Neural progenitor cell (in vitro differentiated cells): ENCODE results near the gene KLRD1. TPM values are rescaled to one million over a fixed set of nuclear protein-coding genes. Genes with fewer than 3 reads are reported as not detected.

Experiments used
- DNase-seq: peaks from one replicate; pipeline ENCODE4 v3.0.0-alpha.2; 2016; ENCODE audit warnings: low spot score
- H2AFZ ChIP-seq: fragments of 200-600 bp; sonication (generic); replicated peaks from 2 replicates; pipeline ENCODE4 v1.6.1; 2016; ENCODE audit warnings: antibody characterized with exemption
- H3F3A ChIP-seq: fragments of 200-600 bp; sonication (generic); 2 replicates; pipeline ENCODE4 v1.6.1; 2016; ENCODE audit warnings: antibody characterized with exemption, low read depth
- H3K27ac ChIP-seq: fragments of 200-600 bp; sonication (generic); 2 replicates; pipeline ENCODE4 v1.5.1; 2016; ENCODE audit warnings: mild to moderate bottlenecking
- H3K27me3 ChIP-seq: fragments of 200-600 bp; sonication (generic); 2 replicates; pipeline ENCODE4 v1.6.1; 2016; ENCODE audit warnings: mild to moderate bottlenecking, moderate library complexity
- H3K36me3 ChIP-seq: fragments of 200-600 bp; sonication (generic); 2 replicates; pipeline ENCODE4 v1.5.1; 2016
- H3K4me1 ChIP-seq: fragments of 200-600 bp; sonication (generic); 2 replicates; pipeline ENCODE4 v1.6.1; 2016; ENCODE audit warnings: mixed run types
- H3K4me2 ChIP-seq: fragments of 200-600 bp; sonication (generic); 2 replicates; pipeline ENCODE4 v1.6.1; 2016
- H3K4me3 ChIP-seq: fragments of 200-600 bp; sonication (generic); 2 replicates; pipeline ENCODE4 v1.5.1; 2016
- H3K79me2 ChIP-seq: fragments of 200-600 bp; sonication (generic); 2 replicates; pipeline ENCODE4 v1.6.1; 2016; ENCODE audit warnings: low read depth
- H3K9ac ChIP-seq: fragments of 200-600 bp; sonication (generic); 2 replicates; pipeline ENCODE4 v1.6.1; 2016
- H3K9me3 ChIP-seq: fragments of 200-600 bp; sonication (generic); 2 replicates; pipeline ENCODE4 v1.5.1; 2016; ENCODE audit warnings: low read depth
- H4K20me1 ChIP-seq: fragments of 200-600 bp; sonication (generic); 2 replicates; pipeline ENCODE4 v1.6.1; 2016; ENCODE audit warnings: low read depth
- H3K27ac Mint-ChIP-seq: 3 replicates; pipeline ENCODE4 v1.8.0; 2021; ENCODE audit warnings: mixed read lengths
- H3K27me3 Mint-ChIP-seq: 2 replicates; pipeline ENCODE4 v1.8.0; 2022; ENCODE audit warnings: low read depth, mild to moderate bottlenecking, inconsistent platforms, moderate library complexity, mixed read lengths; ENCODE audit not compliant: insufficient read depth
- H3K36me3 Mint-ChIP-seq: 3 replicates; pipeline ENCODE4 v1.8.0; 2021; ENCODE audit warnings: mixed read lengths
- H3K4me1 Mint-ChIP-seq: 3 replicates; pipeline ENCODE4 v1.8.0; 2021; ENCODE audit warnings: mixed read lengths
- H3K4me3 Mint-ChIP-seq: 3 replicates; pipeline ENCODE4 v1.8.0; 2021; ENCODE audit warnings: mild to moderate bottlenecking, moderate library complexity, mixed read lengths
- H3K9me3 Mint-ChIP-seq: 3 replicates; pipeline ENCODE4 v1.8.0; 2020; ENCODE audit warnings: mixed read lengths
- EZH2 ChIP-seq: fragments of 200-600 bp; sonication (generic); IDR thresholded peaks from 2 replicates; pipeline ENCODE4 v1.6.1; 2017; ENCODE audit warnings: antibody characterized with exemption, mild to moderate bottlenecking, moderate library complexity
- EZH2phosphoT487 ChIP-seq: fragments of 200-600 bp; sonication (generic); IDR thresholded peaks from 2 replicates; pipeline ENCODE4 v1.6.1; 2017; ENCODE audit warnings: antibody characterized with exemption
- total RNA-seq: library from RNA; depleted of rRNA; stranded (reverse); fragments of >200 nt; gene quantifications from 2 replicates; pipeline ENCODE4 v1.2.3, GENCODE V29; 2015; ENCODE audit warnings: low replicate concordance
- TF ChIP-seq, protein P1 (sequence below): fragments of 200-600 bp; sonication (generic); IDR thresholded peaks from 2 replicates; pipeline ENCODE4 v1.5.1; 2017; ENCODE audit warnings: antibody characterized with exemption, mild to moderate bottlenecking

KLRD1 gene
- total RNA-seq, 1 donor from 2014 or later = 0.06 TPM

DNA sequence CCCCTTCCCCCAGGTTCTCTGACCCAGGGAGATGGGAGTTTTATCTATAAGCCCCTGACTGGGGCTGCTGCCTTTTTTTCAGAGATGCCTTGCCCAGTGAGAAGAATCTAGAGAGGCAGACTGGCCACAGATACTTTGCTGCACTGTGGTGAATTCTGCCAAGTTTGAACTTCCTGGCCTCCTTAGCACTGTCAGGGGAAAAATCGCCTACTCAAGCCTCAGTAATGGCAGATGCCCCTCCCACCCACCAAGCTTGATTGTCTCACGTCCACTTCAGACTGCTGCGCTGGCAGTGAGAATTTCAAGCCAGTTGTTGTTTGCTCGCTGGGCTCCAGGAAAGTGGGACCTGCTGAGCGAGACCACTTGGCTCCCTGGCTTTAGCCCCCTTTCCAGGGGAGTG is 50.5 kb downstream of the KLRD1 start:
- TF ChIP-seq EZH2phosphoT487 (no peak), EZH2 (no peak)
- TF ChIP-seq, protein P1, sequence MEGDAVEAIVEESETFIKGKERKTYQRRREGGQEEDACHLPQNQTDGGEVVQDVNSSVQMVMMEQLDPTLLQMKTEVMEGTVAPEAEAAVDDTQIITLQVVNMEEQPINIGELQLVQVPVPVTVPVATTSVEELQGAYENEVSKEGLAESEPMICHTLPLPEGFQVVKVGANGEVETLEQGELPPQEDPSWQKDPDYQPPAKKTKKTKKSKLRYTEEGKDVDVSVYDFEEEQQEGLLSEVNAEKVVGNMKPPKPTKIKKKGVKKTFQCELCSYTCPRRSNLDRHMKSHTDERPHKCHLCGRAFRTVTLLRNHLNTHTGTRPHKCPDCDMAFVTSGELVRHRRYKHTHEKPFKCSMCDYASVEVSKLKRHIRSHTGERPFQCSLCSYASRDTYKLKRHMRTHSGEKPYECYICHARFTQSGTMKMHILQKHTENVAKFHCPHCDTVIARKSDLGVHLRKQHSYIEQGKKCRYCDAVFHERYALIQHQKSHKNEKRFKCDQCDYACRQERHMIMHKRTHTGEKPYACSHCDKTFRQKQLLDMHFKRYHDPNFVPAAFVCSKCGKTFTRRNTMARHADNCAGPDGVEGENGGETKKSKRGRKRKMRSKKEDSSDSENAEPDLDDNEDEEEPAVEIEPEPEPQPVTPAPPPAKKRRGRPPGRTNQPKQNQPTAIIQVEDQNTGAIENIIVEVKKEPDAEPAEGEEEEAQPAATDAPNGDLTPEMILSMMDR = no peak
- Histone ChIP-seq H3K27me3 (no peaks in the 10 kb centered on the region), H3K79me2 (no peaks in the 10 kb centered on the region), H3K27ac (no peak overlapping the region), H4K20me1 (no peaks in the 10 kb centered on the region), H3K9ac (no peak overlapping the region), H3K4me1 (peaks cover 18% of the 10 kb centered on the region), H3K36me3 (no peaks in the 10 kb centered on the region), H2AFZ (peak overlapping the region; percentile 50), H3K4me2 (no peak overlapping the region), H3K9me3 (no peaks in the 10 kb centered on the region), H3K4me3 (no peak overlapping the region), H3F3A (no peaks in the 10 kb centered on the region)
- H3K27me3 Mint-ChIP-seq = no peaks in the 10 kb centered on the region
- H3K27ac Mint-ChIP-seq = no peak overlapping the region
- no peaks in the 10 kb centered on the region for H3K36me3 Mint-ChIP-seq
- peak; percentile 3 for DNase-seq
- H3K4me1 Mint-ChIP-seq = peaks cover 13% of the 10 kb centered on the region
- no peak overlapping the region for H3K4me3 Mint-ChIP-seq
- H3K9me3 Mint-ChIP-seq = peaks cover 1% of the 10 kb centered on the region

DNA sequence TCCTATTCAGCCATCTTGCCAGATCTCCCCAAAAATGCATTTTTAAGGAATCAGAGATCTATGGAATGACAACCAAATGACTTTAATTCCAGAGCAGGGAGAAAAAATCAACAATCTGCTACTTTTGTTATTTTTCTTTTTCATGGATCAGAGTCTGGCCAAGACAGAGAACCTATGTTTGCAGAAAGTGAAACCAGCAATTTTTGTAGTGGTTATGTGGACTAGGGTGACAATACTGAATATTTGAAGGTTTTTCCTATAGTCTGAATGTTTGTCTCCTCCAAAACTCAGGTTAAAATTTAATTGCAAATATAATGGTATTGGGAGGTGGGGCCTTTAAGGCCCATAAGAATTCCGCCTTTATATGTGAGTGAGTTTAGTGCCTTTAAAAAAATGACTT is 51.3 kb downstream of the KLRD1 start:
- no peak overlapping the region for H3K27ac Mint-ChIP-seq

DNA sequence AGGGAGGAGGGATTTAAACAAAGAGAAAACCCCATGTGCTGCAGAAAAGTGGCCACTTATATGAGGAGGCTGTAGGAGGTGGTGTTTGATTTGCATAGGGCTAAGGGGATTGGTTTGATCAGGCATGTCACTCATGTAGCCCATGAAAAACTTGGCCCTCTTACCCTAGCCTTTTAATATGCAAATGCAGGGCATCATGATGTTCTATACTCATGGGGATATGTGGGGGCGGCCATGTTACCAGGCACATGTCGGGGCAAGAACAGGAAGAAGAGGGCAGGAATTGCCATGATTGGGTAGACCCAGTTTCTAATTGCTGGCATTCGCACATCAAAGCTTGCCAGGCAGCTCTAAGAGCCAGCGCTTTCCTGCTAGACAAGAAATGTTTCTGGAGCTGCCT is 53.4 kb downstream of the KLRD1 start:
- Histone ChIP-seq H3K9ac (no peak overlapping the region), H3K36me3 (no peaks in the 10 kb centered on the region), H3K9me3 (no peaks in the 10 kb centered on the region), H3K4me2 (no peak overlapping the region), H3K27me3 (no peaks in the 10 kb centered on the region), H3K79me2 (no peaks in the 10 kb centered on the region), H3F3A (peaks cover 11% of the 10 kb centered on the region), H3K27ac (no peak overlapping the region), H4K20me1 (no peaks in the 10 kb centered on the region), H2AFZ (peak overlapping the region; percentile 90), H3K4me1 (peaks cover 31% of the 10 kb centered on the region), H3K4me3 (no peak overlapping the region)
- TF ChIP-seq EZH2 = no peak
- TF ChIP-seq, protein P1 = no peak
- TF ChIP-seq EZH2phosphoT487 = no peak
- no peaks in the 10 kb centered on the region for H3K27me3 Mint-ChIP-seq
- H3K36me3 Mint-ChIP-seq = no peaks in the 10 kb centered on the region
- no peak overlapping the region for H3K4me3 Mint-ChIP-seq
- DNase-seq = no peak
- H3K4me1 Mint-ChIP-seq = peaks cover 10% of the 10 kb centered on the region
- H3K27ac Mint-ChIP-seq = peak overlapping the region; percentile 34
- H3K9me3 Mint-ChIP-seq = no peaks in the 10 kb centered on the region

More for the DNA sequence above, 51.3 kb downstream of the KLRD1 start:
- H3K4me3 ChIP-seq = no peak overlapping the region
- peaks cover 13% of the 10 kb centered on the region for H3K4me1 Mint-ChIP-seq
- peaks cover under 1% of the 10 kb centered on the region for H3F3A ChIP-seq
- TF ChIP-seq, protein P1 = no peak
- no peak for TF ChIP-seq EZH2
- TF ChIP-seq EZH2phosphoT487 = no peak
- H3K9me3 Mint-ChIP-seq = no peaks in the 10 kb centered on the region
- H3K27me3 ChIP-seq = no peaks in the 10 kb centered on the region
- H4K20me1 ChIP-seq = no peaks in the 10 kb centered on the region
- no peak overlapping the region for H3K9ac ChIP-seq
- H3K4me1 ChIP-seq = peaks cover 26% of the 10 kb centered on the region
- H2AFZ ChIP-seq = no peak overlapping the region
- H3K27me3 Mint-ChIP-seq = no peaks in the 10 kb centered on the region
- H3K36me3 ChIP-seq = no peaks in the 10 kb centered on the region
- no peaks in the 10 kb centered on the region for H3K9me3 ChIP-seq
- H3K4me3 Mint-ChIP-seq = no peak overlapping the region
- no peak overlapping the region for H3K27ac ChIP-seq
- no peaks in the 10 kb centered on the region for H3K36me3 Mint-ChIP-seq
- DNase-seq = no peak
- H3K79me2 ChIP-seq = no peaks in the 10 kb centered on the region
- H3K4me2 ChIP-seq = no peak overlapping the region
